ENCODE measurements around the gene PLCB4. TPM values are rescaled to one million over a fixed set of nuclear protein-coding genes. Genes with fewer than 3 reads are reported as not detected.

The PLCB4 gene
- total RNA-seq, 1 donor from 2014 or later: 20.6 TPM

DNA sequence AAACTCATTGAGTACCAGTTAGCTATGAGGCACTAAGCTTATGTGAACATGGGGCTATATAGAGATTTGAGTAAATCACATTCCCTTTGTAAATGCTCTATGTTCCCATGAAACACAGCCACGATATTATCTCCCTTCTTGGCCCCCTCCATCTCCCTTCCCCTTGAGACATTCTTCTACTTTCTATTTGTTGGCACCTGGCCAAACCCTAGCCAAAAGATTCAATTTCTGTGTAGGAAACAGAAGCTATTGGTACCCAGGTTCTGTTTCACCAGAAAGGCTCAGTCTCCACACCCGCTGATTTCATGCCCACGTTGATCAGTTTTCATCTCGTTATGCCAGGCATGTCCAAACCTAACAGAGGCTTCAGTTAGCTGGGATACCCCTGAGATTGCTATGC, 300.0 kb downstream of the PLCB4 start:
- Histone ChIP-seq H3K4me3 (no peak overlapping the region), H3K27ac (no peak overlapping the region), H3K79me2 (ENCODE audit: low read depth) (no peaks in the 10 kb centered on the region), H3K9me3 (ENCODE audit: low read depth) (no peaks in the 10 kb centered on the region), H2AFZ (replicated peaks) (no peak overlapping the region), H4K20me1 (ENCODE audit: low read depth) (no peaks in the 10 kb centered on the region), H3K9ac (no peak overlapping the region), H3K27me3 (no peaks in the 10 kb centered on the region), H3K36me3 (no peaks in the 10 kb centered on the region), H3F3A (ENCODE audit: low read depth) (no peaks in the 10 kb centered on the region), H3K4me1 (peaks cover under 1% of the 10 kb centered on the region), H3K4me2 (no peak overlapping the region)
- H3K4me1 Mint-ChIP-seq: no peaks in the 10 kb centered on the region
- H3K4me3 Mint-ChIP-seq: no peak overlapping the region
- peaks cover 28% of the 10 kb centered on the region for H3K36me3 Mint-ChIP-seq
- no peaks in the 10 kb centered on the region for H3K9me3 Mint-ChIP-seq
- H3K27ac Mint-ChIP-seq: no peak overlapping the region
- TF ChIP-seq EZH2 (IDR thresholded peaks at IDR 0.05) (no peak), CTCF (IDR thresholded peaks at IDR 0.05) (no peak), EZH2phosphoT487 (IDR thresholded peaks at IDR 0.05) (no peak)
- no peak for DNase-seq (ENCODE audit: low spot score)
- H3K27me3 Mint-ChIP-seq (ENCODE audit: insufficient read depth, low read depth): no peaks in the 10 kb centered on the region

GRCh38 chr20:9369557-9369956, 300.7 kb downstream of the PLCB4 start:
- Mint-ChIP-seq H3K36me3 (peaks cover 24% of the 10 kb centered on the region), H3K4me3 (no peak overlapping the region), H3K27me3 (ENCODE audit: insufficient read depth, low read depth) (no peaks in the 10 kb centered on the region), H3K27ac (no peak overlapping the region), H3K4me1 (peaks cover 5% of the 10 kb centered on the region), H3K9me3 (no peaks in the 10 kb centered on the region)
- Histone ChIP-seq H3K27me3 (no peaks in the 10 kb centered on the region), H4K20me1 (ENCODE audit: low read depth) (no peaks in the 10 kb centered on the region), H3K36me3 (no peaks in the 10 kb centered on the region), H3K9me3 (ENCODE audit: low read depth) (no peaks in the 10 kb centered on the region), H3F3A (ENCODE audit: low read depth) (no peaks in the 10 kb centered on the region), H3K79me2 (ENCODE audit: low read depth) (no peaks in the 10 kb centered on the region), H3K4me3 (no peak overlapping the region), H3K4me1 (peaks cover 6% of the 10 kb centered on the region), H2AFZ (replicated peaks) (no peak overlapping the region), H3K27ac (no peak overlapping the region), H3K4me2 (no peak overlapping the region), H3K9ac (no peak overlapping the region)
- no peak for DNase-seq (ENCODE audit: low spot score)
- no peak for TF ChIP-seq CTCF (IDR thresholded peaks at IDR 0.05)
- TF ChIP-seq EZH2phosphoT487 (IDR thresholded peaks at IDR 0.05): no peak
- TF ChIP-seq EZH2 (IDR thresholded peaks at IDR 0.05): no peak

- no peaks in the 10 kb centered on the region for H3K9me3 ChIP-seq (ENCODE audit: low read depth)
- no peaks in the 10 kb centered on the region for H4K20me1 ChIP-seq (ENCODE audit: low read depth)
- H3K4me3 ChIP-seq: no peak overlapping the region
- no peaks in the 10 kb centered on the region for H3K27me3 ChIP-seq
- H3K4me1 ChIP-seq: peaks cover 15% of the 10 kb centered on the region
- H3K4me3 Mint-ChIP-seq: no peak overlapping the region
- no peaks in the 10 kb centered on the region for H3K79me2 ChIP-seq (ENCODE audit: low read depth)
- TF ChIP-seq EZH2phosphoT487 (IDR thresholded peaks at IDR 0.05) (no peak), EZH2 (IDR thresholded peaks at IDR 0.05) (no peak), CTCF (IDR thresholded peaks at IDR 0.05) (no peak)
- H3K36me3 Mint-ChIP-seq: peaks cover 7% of the 10 kb centered on the region
- H2AFZ ChIP-seq (replicated peaks): no peak overlapping the region
- no peak overlapping the region for H3K4me2 ChIP-seq
- DNase-seq (ENCODE audit: low spot score): no peak
- no peak overlapping the region for H3K27ac ChIP-seq
- H3K9ac ChIP-seq: no peak overlapping the region
- H3K27ac Mint-ChIP-seq: no peak overlapping the region
- H3F3A ChIP-seq (ENCODE audit: low read depth): no peaks in the 10 kb centered on the region
- no peaks in the 10 kb centered on the region for H3K36me3 ChIP-seq
- H3K27me3 Mint-ChIP-seq (ENCODE audit: insufficient read depth, low read depth): no peaks in the 10 kb centered on the region
- no peaks in the 10 kb centered on the region for H3K9me3 Mint-ChIP-seq
- peaks cover 15% of the 10 kb centered on the region for H3K4me1 Mint-ChIP-seq
Observed at GRCh38 chr20:9374072-9374471, 305.2 kb downstream of the PLCB4 start.
